HG03159 (cell line): ENCODE results near the gene TPGS1.

Experiments used
- ATAC-seq: cut with Tn5 transposase; IDR thresholded peaks from one replicate; pipeline ENCODE4 v1.9.1; 2021; ENCODE audit warnings: mild to moderate bottlenecking, moderate library complexity; ENCODE audit not compliant: unreplicated experiment

The TPGS1 gene

GRCh38 chr19:536881-537404, 29.6 kb downstream of the TPGS1 start:
- no peak for ATAC-seq

- ATAC-seq: no peak
These were observed 31.5 kb downstream of the TPGS1 start for GRCh38 chr19:538641-539428.

- ATAC-seq: no peak
These were observed 32.2 kb downstream of the TPGS1 start for GRCh38 chr19:539429-540030.

DNA sequence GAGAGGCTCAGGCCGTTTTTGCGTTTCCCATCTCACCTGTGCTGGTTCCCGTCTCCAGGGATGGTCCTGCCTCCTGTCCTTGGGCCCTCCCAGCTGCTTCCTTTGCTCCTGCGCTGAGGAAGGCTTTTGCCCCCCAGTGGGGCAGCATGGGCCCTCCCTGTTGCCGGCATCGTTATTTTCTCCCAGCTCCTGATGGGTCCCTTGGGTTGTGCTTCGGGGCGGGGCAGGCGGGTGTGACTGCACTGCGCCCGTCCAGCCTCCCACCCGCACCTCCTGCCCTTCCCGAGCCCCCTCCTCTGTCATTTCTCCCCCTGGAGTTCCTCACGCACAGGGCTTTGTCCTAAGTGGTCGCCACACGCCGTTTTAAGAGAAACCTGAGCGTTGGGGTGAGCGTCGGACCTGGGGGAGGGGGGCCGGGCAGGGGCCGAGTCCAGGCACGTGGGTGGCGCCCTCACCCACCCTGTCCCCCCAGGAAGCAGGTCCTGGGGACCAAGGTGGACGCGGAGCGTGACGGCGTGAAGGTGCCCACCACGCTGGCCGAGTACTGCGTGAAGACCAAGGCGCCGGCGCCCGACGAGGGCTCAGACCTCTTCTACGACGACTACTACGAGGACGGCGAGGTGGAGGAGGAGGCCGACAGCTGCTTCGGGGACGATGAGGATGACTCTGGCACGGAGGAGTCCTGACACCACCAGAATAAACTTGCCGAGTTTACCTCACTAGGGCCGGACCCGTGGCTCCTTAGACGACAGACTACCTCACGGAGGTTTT, 33.8 kb downstream of the TPGS1 start:
- no peak for ATAC-seq

DNA sequence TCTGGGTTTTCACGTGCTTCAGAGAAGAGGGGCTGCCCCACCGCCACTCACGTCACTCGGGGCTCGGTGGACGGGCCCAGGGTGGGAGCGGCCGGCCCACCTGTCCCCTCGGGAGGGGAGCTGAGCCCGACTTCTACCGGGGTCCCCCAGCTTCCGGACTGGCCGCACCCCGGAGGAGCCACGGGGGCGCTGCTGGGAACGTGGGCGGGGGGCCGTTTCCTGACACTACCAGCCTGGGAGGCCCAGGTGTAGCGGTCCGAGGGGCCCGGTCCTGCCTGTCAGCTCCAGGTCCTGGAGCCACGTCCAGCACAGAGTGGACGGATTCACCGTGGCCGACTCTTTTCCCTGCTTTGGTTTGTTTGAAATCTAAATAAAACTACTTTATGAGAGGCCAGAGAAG, 34.4 kb downstream of the TPGS1 start:
- ATAC-seq: no peak

- ATAC-seq: no peak
These were observed 35.0 kb downstream of the TPGS1 start for GRCh38 chr19:542173-542866.

DNA sequence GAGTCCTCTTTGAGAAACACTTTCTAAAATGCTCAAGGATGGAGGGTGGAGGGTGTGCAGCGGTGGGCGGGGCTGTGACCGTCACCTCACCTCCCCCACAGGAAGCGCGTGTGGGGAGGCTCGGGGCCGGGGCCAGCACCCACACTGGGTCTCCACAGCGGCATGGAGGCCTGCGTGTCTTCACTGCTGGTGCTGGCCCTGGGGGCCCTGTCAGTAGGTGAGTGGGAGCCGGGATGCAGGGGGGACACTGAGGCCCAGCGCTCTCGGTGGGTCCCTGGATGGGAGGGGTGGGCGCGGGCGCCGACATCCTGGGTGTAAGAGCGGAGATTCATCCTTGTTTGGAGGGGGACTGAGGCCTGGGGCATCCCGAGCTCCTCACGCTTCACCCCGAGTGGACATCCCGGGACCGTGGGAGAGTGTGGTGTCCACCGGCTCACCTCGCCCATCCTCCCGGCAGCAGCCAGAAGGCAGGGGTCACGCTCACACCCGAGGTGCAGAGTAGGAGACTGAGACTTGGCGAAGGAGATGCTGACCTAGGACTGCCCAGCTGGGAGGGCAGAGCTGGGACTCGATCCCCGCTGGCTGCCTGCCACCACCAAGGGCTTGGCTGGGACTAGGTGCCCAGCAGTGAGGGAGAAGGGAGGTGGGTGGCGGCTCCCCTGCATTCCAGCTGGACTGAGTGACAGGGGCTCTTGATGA, 36.8 kb downstream of the TPGS1 start, which contains the start of gene GZMM:
Gene GZMM, plus strand, starts transcription at position 144 of the 699 bp plus-strand sequence. Its CDS starts 19 bp downstream, at position 163.
- no peak for ATAC-seq

GRCh38 chr19:547117-547516, 39.8 kb downstream of the TPGS1 start:
- ATAC-seq: no peak

DNA sequence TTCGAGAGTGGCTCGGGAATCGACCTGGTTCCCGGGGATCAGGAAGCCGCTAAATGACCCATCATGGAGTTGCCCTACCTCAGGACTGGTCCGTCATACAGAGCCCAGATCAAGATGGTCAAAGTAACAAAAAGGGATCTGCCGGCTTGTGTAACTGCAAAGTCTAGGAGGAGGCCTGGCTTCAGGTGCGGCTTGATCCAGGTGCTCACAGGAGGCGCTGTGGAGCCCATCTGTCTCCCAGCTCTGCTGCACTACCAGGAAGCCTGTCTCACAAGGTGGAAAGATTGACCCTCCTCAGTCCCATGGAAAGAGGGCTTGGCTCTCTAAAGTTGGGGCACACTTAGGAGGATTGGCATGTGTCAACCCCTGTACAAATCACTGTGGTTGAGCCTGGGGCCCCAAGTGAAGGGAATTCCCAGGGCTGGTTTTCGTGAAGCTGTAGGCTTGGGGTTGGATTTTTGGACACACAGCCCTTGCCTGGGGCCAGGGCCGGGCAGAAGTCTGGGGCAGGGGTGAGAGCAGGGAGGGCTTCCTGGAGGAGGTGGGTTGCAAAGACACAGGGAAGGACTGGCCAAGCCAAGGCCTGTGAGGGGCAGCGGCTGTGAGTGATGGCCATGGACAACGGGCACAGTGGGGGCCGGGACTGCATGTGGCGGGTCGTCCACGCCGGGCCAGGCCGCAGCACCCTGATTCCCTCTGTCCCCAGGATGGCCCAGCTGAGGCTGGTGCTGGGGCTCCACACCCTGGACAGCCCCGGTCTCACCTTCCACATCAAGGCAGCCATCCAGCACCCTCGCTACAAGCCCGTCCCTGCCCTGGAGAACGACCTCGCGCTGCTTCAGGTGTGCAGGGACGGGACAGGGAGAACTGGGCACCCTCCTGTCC, 40.8 kb downstream of the TPGS1 start:
- ATAC-seq: no peak

- ATAC-seq: no peak
These were observed 41.9 kb downstream of the TPGS1 start for GRCh38 chr19:548886-549830.

- ATAC-seq: no peak
These were observed 47.5 kb downstream of the TPGS1 start for GRCh38 chr19:554817-555216.

- no peak for ATAC-seq
These were observed 48.1 kb downstream of the TPGS1 start for GRCh38 chr19:555474-555808.

GRCh38 chr19:556611-557382, 49.5 kb downstream of the TPGS1 start:
- ATAC-seq: no peak

DNA sequence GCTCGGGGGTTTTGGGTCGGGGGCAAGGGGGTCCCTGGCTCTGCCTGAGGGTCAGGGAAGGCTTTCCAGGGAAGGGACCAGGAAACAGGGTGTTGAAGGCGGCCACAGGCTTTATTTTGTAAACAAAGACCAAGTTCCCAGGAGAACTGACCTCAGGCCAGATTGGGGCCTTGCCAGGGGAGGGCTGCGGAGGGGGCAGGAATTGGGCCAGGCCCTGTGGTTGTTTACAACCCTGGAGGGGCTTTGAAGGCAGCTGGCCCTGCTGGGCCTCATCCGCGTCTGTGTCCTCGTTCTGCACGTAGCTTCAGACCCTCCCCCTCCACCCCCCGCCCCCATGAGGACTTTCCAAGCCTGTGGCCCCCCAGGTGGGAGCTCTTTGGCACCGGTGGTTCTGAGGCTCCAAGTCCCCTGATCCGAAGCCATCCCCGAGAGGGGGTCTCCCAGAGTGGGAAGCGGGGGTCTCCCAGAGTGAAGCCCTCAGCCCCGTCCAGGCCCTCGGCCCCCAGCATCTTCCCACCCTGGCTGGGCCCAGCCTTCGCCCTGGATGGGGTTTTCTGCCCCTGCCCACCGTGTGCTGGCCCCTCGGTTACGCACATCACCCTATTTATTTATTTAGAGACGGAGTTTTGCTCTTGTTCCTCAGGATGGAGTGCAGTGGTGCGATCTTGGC, 51.6 kb downstream of the TPGS1 start:
- no peak for ATAC-seq

DNA sequence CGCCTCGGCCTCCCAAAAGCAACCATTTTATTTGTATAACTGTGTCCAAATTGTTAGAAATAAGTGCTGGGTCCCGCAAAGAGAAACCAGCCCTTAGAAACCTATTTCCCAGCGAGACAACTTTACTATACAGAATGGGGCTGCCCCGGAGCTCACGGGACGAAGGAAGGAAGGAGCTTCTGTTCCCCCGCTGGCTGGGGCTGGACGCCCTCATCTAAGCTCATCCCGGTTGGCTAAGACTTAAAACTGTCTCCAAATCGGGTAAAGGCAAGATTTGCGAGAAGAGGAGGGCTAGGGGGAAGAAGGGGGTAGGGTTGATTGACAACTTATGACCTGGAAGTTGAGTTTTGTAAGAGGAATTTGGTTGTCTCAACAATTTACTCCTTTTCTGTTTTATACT, 52.8 kb downstream of the TPGS1 start:
- no peak for ATAC-seq

GRCh38 chr19:566403-566802, 59.1 kb downstream of the TPGS1 start:
- ATAC-seq: no peak

DNA sequence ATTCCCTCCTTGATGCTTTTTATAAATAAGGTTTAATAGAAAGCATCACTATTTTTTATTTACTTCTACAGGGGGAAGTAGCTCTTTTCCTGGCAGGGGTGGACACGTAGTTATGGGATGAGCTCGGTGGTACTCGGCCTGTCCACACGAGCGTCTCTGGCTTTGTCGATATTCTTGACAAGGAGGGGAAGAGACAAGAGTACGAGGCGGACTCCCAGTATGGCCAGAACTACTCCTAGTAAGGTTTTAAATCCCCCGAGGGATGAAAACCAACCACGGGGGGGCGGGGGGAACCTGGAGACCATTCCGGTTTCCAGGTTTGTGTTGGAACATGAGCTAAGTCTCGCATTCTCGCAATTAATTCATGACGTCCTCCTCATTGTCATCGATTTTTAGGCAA, 59.5 kb downstream of the TPGS1 start:
- no peak for ATAC-seq
